Keratinocyte (primary cell): Measurements from ENCODE around the gene ATF7IP. TPM values are rescaled to one million over a fixed set of nuclear protein-coding genes. Genes with fewer than 3 reads are reported as not detected.

Experiments used
- DNase-seq: peaks from one replicate; pipeline ENCODE4 v3.0.0-alpha.2; 2011; ENCODE audit warnings: low read depth, missing footprints, low spot score
- FAIRE-seq: peaks from 2 replicates; lab custom pipeline; 2011; peaks lifted over from hg19 to GRCh38; lab: Jason Lieb, UNC
- H2AFZ ChIP-seq: 2 replicates; pipeline ENCODE4 v1.6.0; 2012; ENCODE audit warnings: low read length, control low read depth, inconsistent platforms; ENCODE audit not compliant: control insufficient read depth
- H3K27ac ChIP-seq: 2 replicates; pipeline ENCODE4 v1.5.1; 2011; ENCODE audit warnings: low read length; ENCODE audit not compliant: control insufficient read depth, insufficient read depth
- H3K27me3 ChIP-seq: 3 replicates; pipeline ENCODE4 v1.6.0; 2011; ENCODE audit warnings: low read length; ENCODE audit not compliant: control insufficient read depth, insufficient read depth; ENCODE audit errors: extremely low read depth
- H3K36me3 ChIP-seq, 2 experiments: 2 replicates in 1 of 2; 3 replicates in 1 of 2; pipeline ENCODE4 v1.5.1; 2011; ENCODE audit warnings: low read length in 2 of 2, mild to moderate bottlenecking in 1 of 2; ENCODE audit not compliant: control insufficient read depth in 2 of 2, insufficient read depth in 2 of 2; ENCODE audit errors: extremely low read depth in 1 of 2
- H3K4me1 ChIP-seq: 3 replicates; pipeline ENCODE4 v1.5.1; 2011; ENCODE audit warnings: low read length; ENCODE audit not compliant: control insufficient read depth, insufficient read depth; ENCODE audit errors: extremely low read depth
- H3K4me2 ChIP-seq: 3 replicates; pipeline ENCODE4 v1.6.0; 2011; ENCODE audit warnings: low read depth, low read length; ENCODE audit not compliant: control insufficient read depth, insufficient read depth; ENCODE audit errors: extremely low read depth
- H3K4me3 ChIP-seq, 3 experiments: fragments of 200-600 bp in 1 of 3; sonication (generic) in 1 of 3; 2 replicates in 2 of 3; 3 replicates in 1 of 3; pipeline ENCODE4 v1.5.1; 2011 to 2016; ENCODE audit warnings: low read length in 3 of 3, mild to moderate bottlenecking in 3 of 3, control low read depth in 2 of 3, inconsistent platforms in 1 of 3, low read depth in 1 of 3, mixed read lengths in 1 of 3, mixed run types in 1 of 3, moderate library complexity in 1 of 3; ENCODE audit not compliant: control insufficient read depth in 2 of 3, insufficient read depth in 2 of 3; ENCODE audit errors: extremely low read depth in 1 of 3
- H3K79me2 ChIP-seq: 2 replicates; pipeline ENCODE4 v1.6.0; 2012; ENCODE audit warnings: low read length; ENCODE audit not compliant: control insufficient read depth, insufficient read depth
- H3K9ac ChIP-seq: 3 replicates; pipeline ENCODE4 v1.6.0; 2011; ENCODE audit warnings: low read length; ENCODE audit not compliant: control insufficient read depth, insufficient read depth; ENCODE audit errors: extremely low read depth
- H3K9me1 ChIP-seq: 3 replicates; pipeline ENCODE4 v1.6.0; 2011; ENCODE audit warnings: low read length; ENCODE audit not compliant: control insufficient read depth, insufficient read depth; ENCODE audit errors: extremely low read depth
- H3K9me3 ChIP-seq: 2 replicates; pipeline ENCODE4 v1.5.1; 2012; ENCODE audit warnings: low read depth, low read length; ENCODE audit not compliant: control insufficient read depth
- H4K20me1 ChIP-seq: 3 replicates; pipeline ENCODE4 v1.6.0; 2011; ENCODE audit warnings: low read length; ENCODE audit not compliant: control insufficient read depth, insufficient read depth; ENCODE audit errors: extremely low read depth
- EZH2 ChIP-seq: IDR thresholded peaks from one replicate; pipeline ENCODE4 v1.6.1; 2012; ENCODE audit warnings: inconsistent platforms, mild to moderate bottlenecking, low read length, moderate library complexity
- dilution Hi-C: fragments of 300-500 bp; cut with MboI; formaldehyde crosslinking; loops from one replicate; pipeline ENCODE4 v1.7.0; 2020; ENCODE audit warnings: low sequenced_read_pairs; ENCODE audit not compliant: extremely low pct_ligation_motif_present
- polyA plus RNA-seq, 5 experiments: library from polyadenylated mRNA; depleted of rRNA in 3 of 5; stranded (reverse) in 3 of 5; stranded (forward) in 1 of 5; unstranded in 1 of 5; fragments of >200 nt; gene quantifications; 1 replicate in 1 of 5; 2 replicates in 3 of 5; 3 replicates in 1 of 5; pipeline versions ENCODE4 v1.2.1 to v1.2.3, GENCODE V29; 2011 to 2012; ENCODE audit warnings: missing spikeins in 2 of 5, low read depth in 1 of 5, low replicate concordance in 1 of 5
- TF ChIP-seq, protein P1 (sequence below), 3 experiments: IDR thresholded peaks in 1 of 3; conservative IDR thresholded peaks in 1 of 3; optimal IDR thresholded peaks in 1 of 3; 2 replicates in 2 of 3; 3 replicates in 1 of 3; pipeline versions ENCODE3 to v1.5.1; 2011; ENCODE audit warnings: low read length in 3 of 3, mild to moderate bottlenecking in 3 of 3, moderate library complexity in 2 of 3, control low read depth in 1 of 3, inconsistent platforms in 1 of 3; ENCODE audit not compliant: insufficient read depth in 2 of 3; ENCODE audit errors: extremely low read depth in 1 of 3

The ATF7IP gene
- polyA plus RNA-seq, 1 donor (not counting 4 experiments of a cell fraction or from before 2014, with no cell fraction given) = 16.3 TPM

DNA sequence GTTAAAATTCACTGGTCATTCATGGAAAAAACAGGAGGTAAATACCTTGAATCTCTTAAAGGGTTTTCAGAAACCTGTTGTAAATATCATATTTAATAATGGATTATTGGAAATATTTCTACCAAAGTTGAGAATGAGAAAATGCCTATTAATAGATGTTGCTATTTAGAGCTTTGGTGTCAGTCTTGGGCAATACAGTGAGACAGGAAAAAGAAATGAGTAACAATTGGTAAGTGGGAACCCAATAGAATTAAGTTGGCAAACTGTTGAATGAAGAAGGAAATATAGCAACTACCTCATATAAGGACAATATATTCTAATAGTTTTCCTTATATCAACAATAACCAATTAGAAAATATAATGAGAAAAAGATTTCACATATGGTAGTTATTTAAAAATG lies 78.0 kb downstream of the ATF7IP start:
- no peaks in the 10 kb centered on the region for H3K9me1 ChIP-seq
- FAIRE-seq = no peak
- DNase-seq = no peak
- H3K27ac ChIP-seq = no peak overlapping the region
- no peak overlapping the region for H2AFZ ChIP-seq
- dilution Hi-C loops = no loop called here
- peaks cover 0 to under 1% of the 10 kb centered on the region in 2 experiments for H3K36me3 ChIP-seq
- TF ChIP-seq, protein P1, sequence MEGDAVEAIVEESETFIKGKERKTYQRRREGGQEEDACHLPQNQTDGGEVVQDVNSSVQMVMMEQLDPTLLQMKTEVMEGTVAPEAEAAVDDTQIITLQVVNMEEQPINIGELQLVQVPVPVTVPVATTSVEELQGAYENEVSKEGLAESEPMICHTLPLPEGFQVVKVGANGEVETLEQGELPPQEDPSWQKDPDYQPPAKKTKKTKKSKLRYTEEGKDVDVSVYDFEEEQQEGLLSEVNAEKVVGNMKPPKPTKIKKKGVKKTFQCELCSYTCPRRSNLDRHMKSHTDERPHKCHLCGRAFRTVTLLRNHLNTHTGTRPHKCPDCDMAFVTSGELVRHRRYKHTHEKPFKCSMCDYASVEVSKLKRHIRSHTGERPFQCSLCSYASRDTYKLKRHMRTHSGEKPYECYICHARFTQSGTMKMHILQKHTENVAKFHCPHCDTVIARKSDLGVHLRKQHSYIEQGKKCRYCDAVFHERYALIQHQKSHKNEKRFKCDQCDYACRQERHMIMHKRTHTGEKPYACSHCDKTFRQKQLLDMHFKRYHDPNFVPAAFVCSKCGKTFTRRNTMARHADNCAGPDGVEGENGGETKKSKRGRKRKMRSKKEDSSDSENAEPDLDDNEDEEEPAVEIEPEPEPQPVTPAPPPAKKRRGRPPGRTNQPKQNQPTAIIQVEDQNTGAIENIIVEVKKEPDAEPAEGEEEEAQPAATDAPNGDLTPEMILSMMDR (optimal IDR thresholded peaks at IDR 0.05 in 1 of 3, IDR thresholded peaks at IDR 0.05 in 1 of 3, conservative IDR thresholded peaks at IDR 0.05 in 1 of 3; ENCODE audit: extremely low read depth in 1 of 3, insufficient read depth in 2 of 3, low read length in 3 of 3) = no peak
- no peak for TF ChIP-seq EZH2
- no peaks in the 10 kb centered on the region for H3K4me1 ChIP-seq
- H3K9me3 ChIP-seq = no peaks in the 10 kb centered on the region
- no peaks in the 10 kb centered on the region for H4K20me1 ChIP-seq
- H3K9ac ChIP-seq = no peak overlapping the region
- no peak overlapping the region for H3K4me3 ChIP-seq
- no peak overlapping the region for H3K4me2 ChIP-seq
- no peaks in the 10 kb centered on the region for H3K79me2 ChIP-seq
- no peaks in the 10 kb centered on the region for H3K27me3 ChIP-seq

DNA sequence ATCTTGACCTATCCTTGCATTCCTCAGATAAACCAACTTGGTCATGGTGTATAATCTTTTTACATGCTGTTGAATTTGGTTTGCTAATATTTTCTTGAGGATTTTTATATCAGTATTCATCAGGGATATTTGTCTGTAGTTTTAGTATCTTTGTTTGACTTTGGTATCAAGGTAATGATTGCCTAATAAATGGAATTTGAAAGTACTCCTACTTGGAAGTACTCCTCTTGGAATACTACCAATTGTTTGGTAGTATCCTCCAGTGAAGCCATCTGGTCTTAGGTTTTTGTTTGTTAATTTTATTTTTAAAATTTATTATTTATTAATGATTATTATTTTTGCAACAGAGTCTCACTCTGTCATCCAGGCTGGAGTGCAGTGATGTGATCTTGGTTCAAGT lies 85.0 kb downstream of the ATF7IP start:
- Histone ChIP-seq H3K4me2 (no peak overlapping the region), H2AFZ (no peak overlapping the region), H4K20me1 (no peaks in the 10 kb centered on the region), H3K9ac (no peak overlapping the region), H3K4me3 (no peak overlapping the region), H3K27ac (no peak overlapping the region), H3K36me3 (peaks cover 0 to 14% of the 10 kb centered on the region in 2 experiments), H3K4me1 (peaks cover 3% of the 10 kb centered on the region), H3K27me3 (no peaks in the 10 kb centered on the region), H3K79me2 (peaks cover 7% of the 10 kb centered on the region), H3K9me1 (no peaks in the 10 kb centered on the region), H3K9me3 (no peaks in the 10 kb centered on the region)
- dilution Hi-C loops = loop anchor here (10.0 kb wide), 1 partner anchor 216 kb away; no protein-coding TSS in a partner anchor
- DNase-seq (no peak), FAIRE-seq (no peak)
- no peak for TF ChIP-seq EZH2
- TF ChIP-seq, protein P1 (optimal IDR thresholded peaks at IDR 0.05 in 1 of 3, IDR thresholded peaks at IDR 0.05 in 1 of 3, conservative IDR thresholded peaks at IDR 0.05 in 1 of 3; ENCODE audit: extremely low read depth in 1 of 3, insufficient read depth in 2 of 3, low read length in 3 of 3) = no peak
